ENCODE results near the gene SGF29. TPM values are rescaled to one million over a fixed set of nuclear protein-coding genes. Genes with fewer than 3 reads are reported as not detected.
A peak's percentile ranks its signal among the peaks of the same experiment; 100 is the strongest.
"Not testable (repeated sequence)": the region's sequence is repeated elsewhere in the genome, so short reads cannot be mapped to it uniquely, and the experiment has no call there.

The SGF29 gene
- total RNA-seq, 1 donor from 2014 or later, result 37.6 TPM

DNA sequence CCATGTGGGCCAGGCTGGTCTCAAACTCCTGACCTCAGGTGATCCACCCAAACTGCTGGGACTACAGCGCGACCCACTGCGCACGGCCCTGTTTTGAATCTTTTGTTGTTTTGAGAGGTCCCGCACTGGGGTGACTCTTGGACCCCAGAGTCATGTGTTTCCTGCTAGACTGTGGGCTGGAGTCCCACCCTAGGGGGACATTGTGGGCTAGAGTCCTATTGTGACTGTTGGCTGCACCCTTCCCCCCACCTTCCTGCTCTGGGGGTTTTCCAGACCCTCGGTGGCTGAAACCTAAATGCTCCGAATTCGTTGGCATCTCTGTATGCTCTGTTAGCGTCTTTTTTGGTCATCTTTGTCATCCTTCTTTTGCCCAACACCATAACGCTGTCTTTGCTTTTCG, 30.9 kb upstream of the SGF29 start:
- H3K27ac Mint-ChIP-seq, result no peak overlapping the region
- TF ChIP-seq, protein P1, sequence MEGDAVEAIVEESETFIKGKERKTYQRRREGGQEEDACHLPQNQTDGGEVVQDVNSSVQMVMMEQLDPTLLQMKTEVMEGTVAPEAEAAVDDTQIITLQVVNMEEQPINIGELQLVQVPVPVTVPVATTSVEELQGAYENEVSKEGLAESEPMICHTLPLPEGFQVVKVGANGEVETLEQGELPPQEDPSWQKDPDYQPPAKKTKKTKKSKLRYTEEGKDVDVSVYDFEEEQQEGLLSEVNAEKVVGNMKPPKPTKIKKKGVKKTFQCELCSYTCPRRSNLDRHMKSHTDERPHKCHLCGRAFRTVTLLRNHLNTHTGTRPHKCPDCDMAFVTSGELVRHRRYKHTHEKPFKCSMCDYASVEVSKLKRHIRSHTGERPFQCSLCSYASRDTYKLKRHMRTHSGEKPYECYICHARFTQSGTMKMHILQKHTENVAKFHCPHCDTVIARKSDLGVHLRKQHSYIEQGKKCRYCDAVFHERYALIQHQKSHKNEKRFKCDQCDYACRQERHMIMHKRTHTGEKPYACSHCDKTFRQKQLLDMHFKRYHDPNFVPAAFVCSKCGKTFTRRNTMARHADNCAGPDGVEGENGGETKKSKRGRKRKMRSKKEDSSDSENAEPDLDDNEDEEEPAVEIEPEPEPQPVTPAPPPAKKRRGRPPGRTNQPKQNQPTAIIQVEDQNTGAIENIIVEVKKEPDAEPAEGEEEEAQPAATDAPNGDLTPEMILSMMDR (IDR thresholded peaks at IDR 0.05; ENCODE audit: unreplicated experiment), result no peak
- no peak overlapping the region for H3K4me3 Mint-ChIP-seq (ENCODE audit: low read depth)
- H3K4me1 Mint-ChIP-seq (ENCODE audit: low read depth), result no peaks in the 10 kb centered on the region
- no peak for DNase-seq (ENCODE audit: low spot score, unreplicated experiment)
- H3K27me3 Mint-ChIP-seq, result no peaks in the 10 kb centered on the region
- no peaks in the 10 kb centered on the region for H3K36me3 Mint-ChIP-seq (ENCODE audit: insufficient read depth)
- peaks cover 14% of the 10 kb centered on the region for H3K9me3 Mint-ChIP-seq (ENCODE audit: low read depth)

DNA sequence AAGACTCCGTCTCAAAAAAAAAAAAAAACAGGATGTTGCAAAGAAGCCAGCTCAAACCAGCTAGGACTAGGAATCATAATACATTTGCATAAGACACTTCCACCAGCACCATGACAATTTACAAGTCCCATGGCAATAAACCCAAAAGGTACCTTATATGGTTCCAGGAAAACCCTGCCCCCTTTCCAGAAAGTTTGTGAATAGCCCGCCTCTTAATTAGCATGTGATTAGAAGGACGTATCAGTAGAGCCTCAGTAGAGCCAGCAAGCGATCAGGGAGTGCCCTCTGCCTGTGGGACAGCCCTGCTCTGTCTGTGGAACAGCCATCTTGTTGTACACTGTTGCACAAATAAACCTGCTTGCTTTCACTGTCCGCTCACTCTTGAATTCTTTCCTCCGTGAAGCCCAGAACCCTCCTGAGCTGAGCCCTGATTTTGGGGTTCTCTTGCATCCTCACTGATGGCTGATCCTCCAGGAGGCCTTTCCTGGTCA, 29.0 kb upstream of the SGF29 start:
- no peaks in the 10 kb centered on the region for H3K36me3 Mint-ChIP-seq (ENCODE audit: insufficient read depth)
- TF ChIP-seq, protein P1 (IDR thresholded peaks at IDR 0.05; ENCODE audit: unreplicated experiment), result no peak
- H3K27ac Mint-ChIP-seq, result no peak overlapping the region

DNA sequence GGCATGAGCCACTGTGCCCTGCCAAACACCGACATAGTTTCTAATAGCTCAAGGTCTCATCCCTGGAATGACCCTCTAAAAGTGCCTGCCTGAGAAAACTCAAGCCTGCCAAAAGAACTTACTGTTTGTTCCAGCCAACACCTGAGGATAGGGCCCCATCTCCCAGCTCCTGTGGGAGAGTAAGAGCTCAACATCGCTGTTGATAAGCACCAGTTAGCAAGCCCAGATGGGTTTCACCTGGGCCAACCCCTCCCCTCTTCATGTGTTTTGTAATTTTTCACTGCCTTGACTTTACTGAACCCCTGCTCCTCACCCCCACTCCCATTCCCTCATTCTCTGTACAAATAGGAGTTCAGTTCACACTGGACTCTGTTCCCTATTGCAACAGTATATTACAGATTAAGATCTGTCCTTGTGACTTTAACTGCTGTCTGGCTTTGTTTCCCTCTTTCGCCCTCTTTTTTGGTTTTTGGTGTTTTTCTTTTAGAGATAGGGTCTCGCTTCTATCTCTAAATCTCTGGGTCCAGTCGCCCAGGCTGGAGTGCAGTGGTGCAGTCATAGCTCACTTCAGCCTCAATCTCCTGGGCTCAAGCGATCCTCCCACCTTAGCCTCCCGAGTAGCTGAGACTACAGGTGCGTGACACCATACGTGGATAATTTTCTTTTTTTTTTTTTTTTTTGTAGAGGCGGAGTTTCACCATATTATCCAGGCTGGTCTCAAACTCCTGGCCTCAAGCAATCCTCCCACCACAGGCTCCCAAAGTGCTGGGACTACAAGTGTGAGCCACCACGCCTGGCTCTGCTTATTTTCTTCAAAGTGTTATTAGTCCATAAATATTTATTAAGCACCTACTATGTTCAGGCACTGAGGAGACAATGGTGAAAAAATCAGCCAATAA, 27.3 kb upstream of the SGF29 start:
- H3K9me3 Mint-ChIP-seq (ENCODE audit: low read depth), result peaks cover 14% of the 10 kb centered on the region
- no peaks in the 10 kb centered on the region for H3K36me3 Mint-ChIP-seq (ENCODE audit: insufficient read depth)
- peak overlapping the region; percentile 10 for H3K27ac Mint-ChIP-seq
- peaks cover 12% of the 10 kb centered on the region for H3K4me1 Mint-ChIP-seq (ENCODE audit: low read depth)
- DNase-seq (ENCODE audit: low spot score, unreplicated experiment), result no peak
- TF ChIP-seq, protein P1 (IDR thresholded peaks at IDR 0.05; ENCODE audit: unreplicated experiment), result no peak
- no peak overlapping the region for H3K4me3 Mint-ChIP-seq (ENCODE audit: low read depth)
- no peaks in the 10 kb centered on the region for H3K27me3 Mint-ChIP-seq

More for the DNA sequence above, 29.0 kb upstream of the SGF29 start:
- Mint-ChIP-seq H3K4me3 (ENCODE audit: low read depth) (no peak overlapping the region), H3K9me3 (ENCODE audit: low read depth) (peaks cover 14% of the 10 kb centered on the region), H3K27me3 (no peaks in the 10 kb centered on the region), H3K4me1 (ENCODE audit: low read depth) (peaks cover 12% of the 10 kb centered on the region)
- DNase-seq (ENCODE audit: low spot score, unreplicated experiment), result no peak

DNA sequence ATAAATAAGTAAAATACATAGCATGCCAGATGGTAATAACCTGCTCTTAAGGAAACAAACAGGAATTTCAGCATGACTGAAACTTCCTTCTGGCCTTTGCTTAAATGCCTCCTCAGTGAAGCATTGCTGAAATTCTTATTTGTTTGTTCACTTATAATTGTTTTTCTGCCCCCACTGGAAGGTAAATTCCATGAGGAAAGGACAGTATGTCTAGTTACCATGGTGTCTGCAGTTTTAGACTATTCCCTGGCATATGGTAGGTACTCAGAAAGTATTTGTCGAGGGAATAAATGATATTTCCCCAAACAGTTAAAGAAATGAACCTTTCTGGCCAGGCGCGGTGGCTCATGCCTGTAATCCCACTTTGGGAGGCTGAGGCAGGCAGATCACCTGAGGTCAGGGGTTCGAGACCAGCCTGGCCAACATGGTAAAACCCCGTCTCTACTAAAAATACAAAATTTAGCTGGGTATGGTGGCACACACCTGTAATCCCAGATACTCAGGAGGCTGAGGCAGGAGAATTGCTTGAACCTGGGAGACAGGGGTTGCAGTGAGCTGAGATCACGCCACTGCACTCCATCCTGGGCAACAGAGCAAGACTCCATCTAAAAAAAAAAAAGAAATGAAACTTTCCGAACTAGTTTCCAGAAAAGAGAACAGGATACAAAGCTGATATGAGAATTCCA, 26.5 kb upstream of the SGF29 start:
- not testable (repeated sequence) for H3K4me3 Mint-ChIP-seq (ENCODE audit: low read depth); H3K27ac Mint-ChIP-seq; H3K36me3 Mint-ChIP-seq (ENCODE audit: insufficient read depth)

DNA sequence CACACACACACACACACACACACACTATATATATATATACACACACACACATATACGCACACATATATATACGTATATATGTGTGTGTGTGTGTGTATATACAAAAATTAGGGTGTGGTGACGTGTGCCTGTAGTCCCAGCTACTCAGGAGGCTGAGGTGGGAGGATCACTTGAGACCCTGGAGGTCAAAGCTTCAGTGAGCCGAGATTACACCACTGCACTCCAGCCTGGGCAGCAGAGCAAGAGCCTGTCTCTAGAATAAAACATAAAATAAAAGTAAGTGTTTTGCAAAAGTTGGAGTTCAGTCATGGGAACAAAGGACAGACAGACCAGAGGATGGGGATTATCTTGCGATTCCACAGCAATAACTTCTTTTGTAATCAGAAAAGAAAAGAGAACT, 25.7 kb upstream of the SGF29 start:
- H3K27me3 Mint-ChIP-seq, result no peaks in the 10 kb centered on the region
- TF ChIP-seq, protein P1 (IDR thresholded peaks at IDR 0.05; ENCODE audit: unreplicated experiment), result no peak
- DNase-seq (ENCODE audit: low spot score, unreplicated experiment), result no peak
- H3K4me3 Mint-ChIP-seq (ENCODE audit: low read depth), result no peak overlapping the region
- H3K27ac Mint-ChIP-seq, result peak overlapping the region; percentile 67
- H3K9me3 Mint-ChIP-seq (ENCODE audit: low read depth), result peaks cover 14% of the 10 kb centered on the region
- H3K4me1 Mint-ChIP-seq (ENCODE audit: low read depth), result peaks cover 18% of the 10 kb centered on the region
- H3K36me3 Mint-ChIP-seq (ENCODE audit: insufficient read depth), result no peaks in the 10 kb centered on the region

More for the DNA sequence above, 26.5 kb upstream of the SGF29 start:
- not testable (repeated sequence) for H3K27me3 Mint-ChIP-seq; DNase-seq (ENCODE audit: low spot score, unreplicated experiment)
- H3K9me3 Mint-ChIP-seq (ENCODE audit: low read depth), result peaks cover 14% of the 10 kb centered on the region
- H3K4me1 Mint-ChIP-seq (ENCODE audit: low read depth), result peaks cover 15% of the 10 kb centered on the region

Data from progenitor cell of endocrine pancreas (in vitro differentiated cells).